HG02973 (cell line): ENCODE results near the gene JPH2.
"Not testable (repeated sequence)": the region's sequence is repeated elsewhere in the genome, so short reads cannot be mapped to it uniquely, and the experiment has no call there.

ENCODE experiments used
- ATAC-seq: cut with Tn5 transposase; IDR thresholded peaks from one replicate; pipeline ENCODE4 v1.9.1; 2021; ENCODE audit warnings: moderate library complexity; ENCODE audit not compliant: unreplicated experiment

The JPH2 gene

DNA sequence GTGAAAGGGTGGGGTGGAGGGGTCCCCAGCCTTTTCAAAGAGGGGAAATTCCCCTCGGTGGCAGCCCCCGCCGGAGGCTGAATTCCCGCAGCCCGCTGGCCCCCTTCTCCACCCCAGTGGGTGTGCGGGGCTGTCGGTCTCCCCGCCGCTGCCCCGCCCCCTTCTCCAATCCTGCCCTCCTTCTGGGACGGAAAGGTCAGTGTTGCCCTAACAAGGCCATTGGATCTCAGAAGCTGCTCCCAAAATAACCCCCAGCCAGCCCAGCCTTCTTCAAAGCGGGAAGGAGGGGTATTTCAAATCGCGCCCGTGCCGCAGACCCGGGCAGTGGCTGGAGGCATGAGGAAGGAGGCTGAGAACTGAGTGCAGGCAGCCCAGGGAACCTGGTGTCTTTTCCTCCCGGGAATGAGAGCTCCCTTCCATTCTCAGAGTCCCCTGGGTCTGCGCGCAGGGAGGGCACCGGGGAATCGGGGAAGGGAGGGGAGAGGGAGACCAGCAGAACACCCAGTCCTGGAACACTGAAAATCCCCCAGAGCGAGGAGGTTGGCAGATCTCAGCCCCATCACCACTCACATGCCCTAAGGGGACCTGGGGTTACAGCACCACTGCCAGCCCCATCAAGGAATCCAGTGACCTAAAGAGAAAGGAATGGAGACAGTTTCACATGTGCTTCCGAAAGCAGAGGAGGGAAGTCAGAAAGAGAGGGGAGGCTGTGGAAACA is at the start of gene JPH2:
Gene JPH2, minus strand, starts transcription at position 135 of the 718 bp plus-strand sequence. CDS start 483 bp downstream, outside the sequence.
- ATAC-seq, result no peak

DNA sequence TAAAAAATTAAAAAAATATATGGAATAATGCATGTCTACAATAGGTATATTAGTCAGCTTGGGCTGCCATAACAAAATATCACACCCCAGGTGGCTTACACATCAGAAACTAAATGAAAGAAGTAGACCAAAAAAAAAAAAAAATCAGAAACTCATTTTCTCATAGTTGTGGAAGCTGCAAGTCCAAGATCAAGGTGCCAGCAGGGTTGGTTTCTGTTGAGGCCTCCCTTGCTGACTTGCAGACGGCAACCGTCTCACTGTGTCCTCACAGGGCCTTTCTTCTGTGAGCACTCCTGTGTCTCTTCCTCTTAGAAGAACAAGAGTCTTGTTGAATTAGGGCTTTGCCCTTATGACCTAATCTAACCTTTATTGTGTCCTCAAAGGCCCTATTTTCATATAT is 48.7 kb upstream of the JPH2 start:
- no peak for ATAC-seq

DNA sequence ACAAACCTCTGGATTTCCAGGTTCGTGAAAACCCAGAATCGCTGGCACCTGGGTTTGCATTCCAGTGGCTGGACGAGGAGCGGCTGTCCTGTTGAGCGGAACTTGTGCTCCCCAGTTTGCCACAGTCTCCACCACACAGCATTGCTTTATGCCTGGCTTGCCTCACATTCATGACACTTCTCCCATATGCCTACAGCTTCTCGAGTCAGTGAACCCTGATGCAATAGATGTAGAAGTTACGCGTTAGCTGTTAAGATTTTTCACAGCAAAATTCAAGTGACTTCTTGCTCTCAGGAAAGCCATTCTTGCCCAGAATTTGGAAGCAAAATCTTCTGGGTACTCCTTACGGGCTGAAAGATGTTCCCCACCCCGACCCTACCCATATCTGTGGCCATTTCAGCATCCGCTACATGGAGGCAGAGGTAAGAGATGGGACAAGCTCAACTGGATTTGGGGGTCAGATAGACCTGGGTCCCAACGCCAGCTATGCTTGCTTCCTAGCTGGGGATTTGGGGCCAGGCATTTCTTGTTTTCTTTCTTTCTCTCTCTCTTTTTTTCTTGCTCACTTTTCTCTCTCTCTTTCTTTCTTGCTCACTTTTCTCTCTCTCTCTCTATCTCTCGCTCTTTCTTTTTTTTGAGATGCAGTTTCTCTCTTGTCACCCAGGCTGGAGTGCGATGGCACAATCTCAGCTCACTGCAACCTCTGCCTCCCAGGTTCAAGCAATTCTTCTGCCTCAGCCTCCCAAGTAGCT is 47.8 kb upstream of the JPH2 start:
- no peak for ATAC-seq

DNA sequence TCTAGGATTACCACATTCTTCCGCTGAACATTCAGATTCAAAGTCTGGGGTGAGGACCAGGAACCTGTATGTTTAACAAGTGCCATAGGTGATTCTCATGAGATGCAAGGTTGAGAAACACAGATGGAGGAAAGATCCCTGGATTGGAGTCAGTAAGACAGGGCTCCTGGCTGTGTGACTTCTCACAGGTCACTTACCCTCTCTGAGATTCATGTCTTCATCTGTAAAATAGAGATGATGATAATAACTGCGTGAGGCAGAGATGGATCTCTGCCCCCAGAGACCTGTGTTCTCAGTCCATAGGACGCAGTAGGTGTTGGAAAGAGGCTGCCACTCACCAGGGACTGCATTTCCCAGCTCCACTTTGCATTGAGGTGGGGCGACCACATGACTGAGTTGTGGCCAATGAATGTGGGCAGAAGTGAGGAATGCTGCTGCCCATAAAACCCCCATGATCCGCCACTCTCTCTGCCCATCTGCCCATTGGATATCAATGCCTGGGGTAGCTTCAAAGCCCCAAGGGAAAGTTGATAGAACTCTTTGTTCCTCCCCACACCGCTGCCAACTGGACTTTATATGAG is 46.5 kb upstream of the JPH2 start:
- ATAC-seq, result no peak

DNA sequence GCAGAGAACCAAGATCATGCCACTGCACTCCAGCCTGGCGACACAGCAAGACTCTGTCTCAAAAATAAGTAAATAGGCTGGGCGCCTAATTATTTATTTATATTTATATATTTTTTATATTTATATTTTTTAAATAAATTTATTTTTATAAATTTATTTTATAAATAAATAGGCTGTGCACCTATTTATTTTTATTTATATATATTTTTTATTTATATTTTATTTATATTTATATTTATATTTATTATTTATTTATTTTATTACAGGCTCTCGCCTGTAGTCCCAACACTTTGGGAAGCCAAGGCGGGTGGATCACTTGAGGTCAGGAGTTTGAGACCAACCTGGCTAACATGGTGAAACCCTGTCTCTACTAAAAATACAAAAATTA is 45.5 kb upstream of the JPH2 start:
- ATAC-seq, result not testable (repeated sequence)

DNA sequence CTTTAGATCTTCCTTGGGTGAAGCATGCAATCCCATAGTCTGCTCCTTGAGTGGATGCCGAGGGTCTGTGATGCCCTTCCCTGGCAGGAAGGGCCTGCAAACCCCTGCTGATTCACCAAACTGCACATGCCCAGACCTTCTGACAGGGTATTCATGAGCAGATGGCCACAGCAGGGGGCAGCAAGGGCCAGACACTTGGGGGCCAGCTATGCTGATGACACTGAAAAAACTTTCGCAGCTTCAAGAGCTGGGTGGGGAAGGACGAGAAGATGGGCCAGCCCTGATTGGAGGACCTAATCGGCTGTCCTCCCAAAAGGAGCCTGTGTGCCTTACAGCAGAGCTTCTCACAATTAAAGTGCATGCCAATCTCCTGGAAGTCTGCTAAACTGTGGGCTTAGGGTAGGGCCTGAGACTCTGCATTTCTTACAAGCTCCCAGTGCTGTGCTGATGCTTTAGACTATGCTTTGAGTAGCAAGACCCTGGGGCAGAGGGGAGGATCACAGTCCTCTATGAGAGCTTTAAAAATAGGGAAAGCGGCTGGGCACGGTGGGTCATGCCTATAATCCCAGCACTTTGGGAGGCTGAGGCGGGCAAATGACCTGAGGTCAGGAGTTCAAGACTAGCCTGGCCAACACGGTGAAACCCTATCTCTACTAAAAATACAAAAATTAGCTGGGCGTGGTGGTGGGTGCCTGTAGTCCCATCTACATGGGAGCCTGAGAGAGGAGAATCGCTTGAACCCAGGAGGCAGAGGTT is 44.9 kb upstream of the JPH2 start:
- no peak for ATAC-seq

DNA sequence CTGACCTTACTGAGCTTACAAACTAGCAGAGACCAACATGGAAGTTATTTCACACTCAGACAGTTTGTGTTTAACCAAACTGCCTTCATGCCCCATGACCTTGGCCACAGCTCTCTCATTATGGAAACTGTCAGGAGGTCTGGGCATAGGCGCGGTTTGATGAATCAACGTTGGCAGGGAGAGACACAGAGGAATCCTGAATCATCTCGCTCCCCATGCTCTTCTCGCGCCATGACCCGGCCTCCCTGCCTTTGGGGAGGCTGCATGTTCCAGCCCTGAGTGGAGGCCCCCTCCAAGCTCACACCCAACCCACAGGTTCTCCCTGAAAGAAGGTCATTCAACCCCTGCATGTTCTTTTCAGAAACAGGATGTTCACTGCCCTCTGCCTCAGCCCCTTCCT is 44.2 kb upstream of the JPH2 start:
- no peak for ATAC-seq

DNA sequence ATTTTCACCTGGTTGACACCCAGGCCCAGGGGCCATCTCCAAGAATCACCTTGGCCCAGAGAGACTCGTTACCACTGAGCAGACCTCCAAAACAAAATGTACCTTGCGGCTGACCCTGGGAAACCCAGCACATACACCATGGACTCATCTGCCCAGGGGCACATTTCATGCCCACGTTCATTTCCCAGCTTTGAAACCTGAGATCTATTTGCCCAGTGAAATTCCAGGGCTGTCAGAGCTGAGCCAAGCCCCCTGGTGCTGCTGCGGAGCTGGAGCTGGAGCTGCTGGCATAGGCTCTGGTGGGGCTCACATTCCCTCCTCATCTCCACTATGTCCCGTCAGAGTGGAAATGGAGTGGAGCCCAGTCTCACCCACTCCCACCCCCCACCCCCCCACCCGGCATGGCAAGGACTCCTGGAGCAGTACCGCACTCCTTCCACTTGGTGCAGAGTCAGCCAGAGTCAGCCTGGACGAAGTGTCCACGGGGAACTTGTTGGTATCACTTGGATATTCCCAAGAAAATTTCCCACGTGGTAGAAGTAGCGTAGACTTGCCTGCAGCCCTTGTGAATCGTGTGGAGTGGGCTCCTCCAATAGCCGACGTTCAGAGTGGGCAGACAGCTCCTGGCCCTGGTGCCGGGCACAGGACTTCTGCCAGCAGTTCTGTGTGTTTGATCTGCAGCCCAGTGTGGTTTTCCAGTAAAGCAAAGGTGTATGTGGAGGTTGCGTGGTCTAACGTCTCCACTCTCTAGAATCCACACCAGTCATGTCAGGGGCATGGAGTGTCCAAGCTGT is 41.7 kb upstream of the JPH2 start:
- no peak for ATAC-seq

DNA sequence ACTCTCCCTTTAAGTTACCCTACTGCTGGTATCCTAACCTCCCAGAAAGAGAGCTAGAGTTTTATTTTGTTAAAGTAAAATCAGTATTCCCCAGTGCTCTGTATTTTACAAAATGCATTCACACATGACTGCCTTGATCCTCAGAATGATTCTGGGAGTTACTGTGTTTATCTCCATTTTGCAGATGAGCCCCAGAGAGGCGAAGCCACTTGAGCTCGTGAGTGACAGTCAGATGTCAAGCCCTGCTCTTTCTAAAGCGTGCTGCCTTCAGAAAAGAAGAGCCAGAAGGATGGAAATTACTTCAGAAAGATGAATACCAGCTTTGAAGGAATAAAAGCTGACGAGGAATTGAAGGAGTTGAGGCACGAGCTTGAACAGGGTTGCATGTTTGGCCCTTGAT is 37.6 kb upstream of the JPH2 start:
- no peak for ATAC-seq

DNA sequence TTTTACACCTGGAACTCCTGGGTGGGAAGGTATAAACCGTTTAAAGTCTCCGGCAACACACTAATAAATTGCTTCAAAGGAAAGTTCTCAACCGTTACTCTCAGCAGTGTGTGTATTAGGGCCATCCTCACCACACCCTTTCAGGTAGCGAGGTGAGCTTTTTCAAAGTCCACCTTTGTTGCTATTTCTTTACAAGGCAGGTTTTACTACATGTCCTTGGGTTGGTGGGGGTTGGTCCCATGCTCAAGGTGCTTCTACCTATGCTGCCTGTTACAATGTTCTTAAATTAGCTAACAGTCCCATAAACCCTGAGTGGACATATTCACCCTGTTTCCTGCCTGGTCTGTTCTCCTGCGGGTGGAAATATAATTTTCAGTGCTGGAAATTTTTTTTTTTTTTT is 36.7 kb upstream of the JPH2 start:
- no peak for ATAC-seq

DNA sequence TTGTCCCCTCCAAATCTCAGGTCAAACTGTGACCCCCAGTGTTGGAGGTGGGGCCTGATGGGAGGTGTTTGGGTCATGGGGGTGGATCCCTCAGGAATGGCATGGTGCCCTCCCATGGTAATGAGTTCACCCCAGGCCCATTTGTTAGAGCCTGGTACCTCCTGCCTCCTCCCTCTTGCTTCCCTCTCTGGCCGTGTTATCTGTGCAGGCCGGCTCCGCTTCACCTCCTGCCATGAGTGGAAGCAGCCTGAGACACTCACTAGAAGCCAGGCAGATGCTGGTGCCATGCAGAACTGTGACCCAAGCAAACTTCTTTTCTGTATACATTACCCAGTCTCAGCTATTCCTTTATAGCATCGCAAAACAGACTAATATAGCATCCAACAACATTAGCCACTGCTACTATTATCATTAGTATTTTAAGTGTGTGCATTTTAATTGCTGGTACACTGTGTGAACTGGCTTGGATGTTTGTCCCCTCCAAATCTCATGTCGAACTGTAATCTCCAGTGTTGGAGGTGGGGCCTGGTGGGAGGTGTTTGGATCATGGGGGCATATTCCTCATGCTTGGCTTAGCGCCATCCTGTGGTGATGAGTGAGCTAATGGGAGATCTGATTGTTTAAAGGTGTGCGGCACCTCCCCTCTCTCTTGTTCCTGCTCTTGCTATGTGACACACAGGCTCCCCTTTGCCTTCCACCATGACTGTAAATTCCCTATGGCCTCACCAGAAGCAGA is 35.8 kb upstream of the JPH2 start:
- no peak for ATAC-seq

DNA sequence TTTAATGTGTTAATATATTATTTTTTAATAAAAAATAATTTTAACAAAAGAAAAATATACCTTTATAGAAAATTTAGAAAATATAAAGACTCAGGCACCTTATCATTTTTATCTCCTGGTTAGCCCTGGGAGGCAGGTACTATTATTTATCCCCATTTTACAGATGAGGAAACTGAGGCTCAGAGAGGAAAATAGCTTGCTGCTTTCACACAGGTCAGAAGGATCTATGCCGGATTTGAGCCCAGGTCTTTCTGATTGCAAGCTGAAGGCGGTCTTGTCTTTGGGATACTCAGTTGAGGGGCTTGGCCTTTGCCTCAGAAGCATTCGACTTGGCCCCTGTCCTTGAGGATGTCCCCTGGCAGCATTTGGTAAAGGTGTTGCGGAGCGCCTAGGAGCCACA is 35.0 kb upstream of the JPH2 start:
- ATAC-seq, result no peak

DNA sequence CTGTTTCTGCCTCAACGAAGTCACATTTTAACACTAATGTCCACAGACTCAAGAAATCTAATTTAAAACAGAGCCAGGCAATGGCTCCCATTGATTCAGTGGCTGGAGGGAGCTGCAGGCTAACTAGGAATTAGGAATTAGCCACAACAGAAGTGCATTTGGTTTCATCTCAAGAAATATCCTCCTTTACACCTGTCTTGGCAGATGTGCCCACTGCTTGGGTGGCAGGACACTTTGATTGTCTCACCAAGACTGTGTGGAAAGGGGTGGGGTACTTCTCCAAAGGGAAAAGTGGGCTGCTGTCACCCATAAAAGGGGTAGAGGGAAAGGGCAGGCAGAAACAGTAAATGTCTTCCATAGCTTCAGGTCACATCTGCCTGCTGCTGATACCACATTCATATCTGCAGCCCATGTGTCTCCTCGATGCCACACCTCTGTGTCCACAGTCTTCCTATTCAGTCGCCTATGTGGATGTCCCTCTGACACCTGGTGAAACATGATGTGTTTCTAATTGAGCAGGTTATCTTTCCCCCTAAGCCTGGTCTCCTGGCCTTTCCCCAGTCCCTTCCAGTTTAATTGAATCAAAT is 34.5 kb upstream of the JPH2 start:
- no peak for ATAC-seq

DNA sequence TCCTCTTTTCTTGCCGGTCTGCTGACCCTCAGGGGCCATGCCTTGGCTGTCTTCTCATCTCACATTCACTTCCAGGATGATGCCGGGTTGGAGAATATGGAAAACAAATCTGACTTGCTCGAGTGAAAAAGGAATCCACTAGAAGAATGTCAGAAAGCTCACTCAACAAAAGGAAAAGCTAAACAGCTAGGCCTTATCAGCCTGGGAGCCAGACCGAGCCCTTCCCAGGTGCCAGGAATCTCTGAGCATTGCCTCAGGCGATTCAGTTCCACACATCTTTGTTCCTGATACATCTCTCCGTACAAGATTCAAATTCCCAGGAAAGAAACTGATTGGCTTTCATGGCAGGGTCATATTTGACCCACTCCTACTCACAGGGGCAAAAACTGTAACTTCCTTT is 32.8 kb upstream of the JPH2 start:
- no peak for ATAC-seq

DNA sequence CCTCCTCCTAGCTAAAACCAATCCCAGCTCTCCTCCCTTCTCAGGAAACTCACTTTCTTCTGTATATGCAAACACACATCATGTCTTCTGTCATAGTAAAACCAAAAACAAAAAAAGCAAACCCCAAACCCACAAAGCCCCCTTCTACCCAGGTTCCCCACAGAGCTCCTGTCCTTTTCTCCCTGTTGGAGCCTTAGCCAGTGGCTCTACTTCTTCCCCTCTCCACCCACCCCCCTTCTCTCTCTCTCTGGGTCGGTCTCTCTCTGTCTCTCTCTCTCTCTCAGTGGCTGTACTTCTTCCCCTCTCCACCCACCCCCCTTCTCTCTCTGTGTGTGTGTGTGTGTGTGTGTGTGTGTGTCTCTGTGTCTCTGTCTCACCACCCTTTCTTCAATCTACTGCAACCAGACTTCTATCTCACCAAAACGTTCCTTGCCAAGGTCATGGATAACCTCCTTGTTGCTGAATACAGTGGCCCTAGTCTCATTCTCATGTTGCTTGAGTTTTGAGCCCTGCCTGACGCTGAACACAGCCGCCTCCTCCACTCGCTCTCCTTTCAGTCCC is 32.3 kb upstream of the JPH2 start:
- ATAC-seq, result no peak

DNA sequence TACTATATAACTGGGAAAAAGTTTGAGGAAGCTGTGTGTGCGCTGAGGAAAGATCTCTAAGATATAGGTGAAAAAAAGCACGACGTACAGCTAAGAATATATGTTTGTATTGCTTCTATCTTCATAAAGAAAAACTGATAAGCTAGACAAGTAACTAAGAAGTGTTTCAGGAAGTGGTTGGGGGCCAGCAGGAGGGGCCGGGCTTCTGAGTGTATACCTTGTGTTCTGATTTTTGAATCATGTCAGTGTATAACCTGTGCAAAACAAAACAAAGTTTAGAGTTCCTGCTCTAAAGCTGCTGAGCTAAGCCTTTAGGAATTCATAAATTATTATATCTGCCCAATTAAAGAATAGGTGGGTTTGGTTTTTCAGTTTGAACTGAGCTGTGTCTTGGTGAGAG is 31.5 kb upstream of the JPH2 start:
- no peak for ATAC-seq

DNA sequence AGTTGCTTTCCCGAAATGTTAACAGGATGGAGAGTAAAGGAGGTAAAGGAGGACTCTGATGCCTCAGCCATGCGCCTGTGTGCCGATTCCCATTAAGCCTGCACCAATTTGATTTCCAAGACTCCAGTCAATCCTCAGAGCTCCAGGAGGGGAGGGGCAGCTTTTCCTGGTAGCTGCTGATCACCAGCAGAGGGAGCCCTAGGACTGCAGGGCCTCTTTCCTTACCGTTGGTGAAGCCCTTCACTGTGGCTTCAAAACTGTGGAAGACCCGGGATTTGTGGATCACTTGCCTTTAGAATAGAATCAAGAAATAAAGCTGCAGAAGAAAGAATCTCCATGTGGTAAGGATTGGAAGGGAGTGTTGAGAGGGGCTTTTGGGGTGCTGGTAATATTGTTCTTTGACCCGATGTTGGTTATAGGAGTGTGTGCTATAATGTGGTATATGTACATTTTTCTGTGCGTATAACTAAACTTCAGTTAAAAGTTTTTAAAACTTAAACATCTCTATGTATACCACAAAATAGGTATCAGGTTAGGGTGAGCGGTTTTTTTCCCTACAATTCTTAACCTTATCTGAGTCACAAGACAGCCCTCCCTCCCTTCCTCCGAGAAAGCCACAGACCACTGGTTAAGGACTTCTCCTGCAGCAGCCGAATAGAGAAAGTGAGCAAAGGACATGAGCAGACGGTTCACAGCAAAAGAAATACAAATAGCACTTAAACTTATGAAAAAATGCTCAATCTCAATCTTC is 30.5 kb upstream of the JPH2 start:
- no peak for ATAC-seq

DNA sequence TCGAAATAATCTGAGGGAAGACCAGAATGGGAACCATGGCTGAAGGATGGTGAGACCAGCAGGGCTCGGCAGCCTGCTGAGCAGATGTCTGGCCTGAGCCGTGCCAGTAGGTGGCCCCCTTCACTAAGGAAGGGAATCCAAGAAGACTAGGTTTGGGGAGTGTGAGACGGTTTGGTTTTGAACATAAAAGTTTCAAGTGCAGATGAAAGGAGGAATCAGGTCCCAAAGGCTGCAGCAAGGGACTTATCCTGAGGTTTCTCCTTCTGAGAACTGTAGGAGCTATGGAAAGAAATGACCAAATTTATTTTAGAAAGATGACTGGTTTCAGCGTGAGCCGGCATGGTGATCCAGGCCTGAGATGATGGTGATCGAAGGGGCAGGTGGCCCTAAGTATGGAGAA is 28.1 kb upstream of the JPH2 start:
- no peak for ATAC-seq

DNA sequence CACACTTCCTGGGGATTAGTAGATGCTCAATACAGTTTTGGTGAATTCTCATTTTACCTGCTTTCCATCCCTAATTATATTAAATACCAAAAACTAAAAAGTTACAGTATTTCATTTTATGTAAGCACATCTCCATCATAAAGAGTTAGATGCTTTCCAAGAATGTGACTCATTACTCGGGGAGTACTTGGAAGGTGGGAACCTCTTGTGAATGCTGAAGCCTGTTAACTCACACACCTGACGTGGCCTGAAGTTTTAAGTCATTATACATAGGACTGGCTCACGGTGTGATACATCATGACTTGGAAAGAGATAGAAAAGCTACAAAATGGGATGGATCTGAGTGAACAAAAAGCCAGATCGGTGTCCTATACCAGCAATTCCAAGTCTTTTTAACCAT is 25.8 kb upstream of the JPH2 start:
- ATAC-seq, result no peak
